IMR-90 (cell line): Measurements from ENCODE around the gene RHOT1. TPM values are rescaled to one million over a fixed set of nuclear protein-coding genes. Genes with fewer than 3 reads are reported as not detected.

Experiments
- ATAC-seq: fragments of 200-7000 bp; cut with Tn5 transposase; 2 replicates; pipeline ENCODE4 v1.9.1; 2020; ENCODE audit warnings: low read depth, mild to moderate bottlenecking, moderate library complexity
- BruUV-seq: library from RNA; stranded (reverse); fragments of 400-500 nt; replicated peaks from 2 replicates; lab custom pipeline; 2021; lab: Mats Ljungman, UMichigan
- CTCF ChIA-PET: fragments of 300-600 bp; formaldehyde crosslinking; extraction: SDS; loops from one replicate; lab custom pipeline; 2021; ENCODE audit warnings: antibody characterized with exemption; lab: Yijun Ruan, JAX
- POLR2A ChIA-PET: fragments of 300-600 bp; sonication (Branson Sonifier 250); formaldehyde crosslinking; loops from one replicate; lab custom pipeline; 2022; ENCODE audit warnings: antibody characterized with exemption; ENCODE audit not compliant: unreplicated experiment; lab: Charles Lee
- DNase-seq: peaks from one replicate; pipeline ENCODE4 v3.0.0; 2013
- H2AFZ ChIP-seq: replicated peaks from 2 replicates; pipeline ENCODE3; 2013; ENCODE audit warnings: low read length, mild to moderate bottlenecking; ENCODE audit not compliant: poor library complexity
- H2AK5ac ChIP-seq: 2 replicates; pipeline ENCODE4 v1.6.1; 2013; ENCODE audit warnings: low read depth, low read length, inconsistent platforms
- H2AK9ac ChIP-seq: replicated peaks from 2 replicates; pipeline ENCODE3; 2013; ENCODE audit warnings: mild to moderate bottlenecking, low read depth, low read length, moderate library complexity; ENCODE audit not compliant: poor library complexity
- H2BK120ac ChIP-seq: 2 replicates; pipeline ENCODE4 v1.6.1; 2013; ENCODE audit warnings: low read depth, low read length, inconsistent platforms
- H2BK15ac ChIP-seq: 3 replicates; pipeline ENCODE4 v1.6.1; 2013; ENCODE audit warnings: low read depth, low read length, inconsistent platforms
- H2BK20ac ChIP-seq: 2 replicates; pipeline ENCODE4 v1.6.1; 2013; ENCODE audit warnings: low read depth, mild to moderate bottlenecking, inconsistent platforms, low read length, moderate library complexity
- H2BK5ac ChIP-seq: 2 replicates; pipeline ENCODE4 v1.6.1; 2013; ENCODE audit warnings: mild to moderate bottlenecking, low read depth, low read length, inconsistent platforms; ENCODE audit not compliant: poor library complexity, severe bottlenecking
- H3K14ac ChIP-seq: replicated peaks from 2 replicates; pipeline ENCODE4 v1.6.1; 2013; ENCODE audit warnings: low read depth, low read length, inconsistent platforms
- H3K18ac ChIP-seq: 2 replicates; pipeline ENCODE4 v1.6.1; 2013; ENCODE audit warnings: low read depth, low read length, control low read depth
- H3K23ac ChIP-seq: 2 replicates; pipeline ENCODE4 v1.6.1; 2013; ENCODE audit warnings: low read depth, low read length, inconsistent platforms
- H3K27ac ChIP-seq: 2 replicates; pipeline ENCODE4 v1.5.1; 2013; ENCODE audit warnings: mild to moderate bottlenecking, control low read depth, low read length; ENCODE audit not compliant: insufficient read depth
- H3K27me3 ChIP-seq: 2 replicates; pipeline ENCODE4 v1.6.1; 2013; ENCODE audit warnings: low read length; ENCODE audit not compliant: control insufficient read depth, insufficient read depth
- H3K36me3 ChIP-seq: 2 replicates; pipeline ENCODE4 v1.6.1; 2013; ENCODE audit warnings: low read length, mixed read lengths; ENCODE audit not compliant: control insufficient read depth, insufficient read depth
- H3K4ac ChIP-seq: 2 replicates; pipeline ENCODE4 v1.6.1; 2013; ENCODE audit warnings: low read depth, low read length, inconsistent platforms
- H3K4me1 ChIP-seq: 2 replicates; pipeline ENCODE4 v1.6.1; 2013; ENCODE audit warnings: low read length, mixed read lengths; ENCODE audit not compliant: control insufficient read depth, insufficient read depth
- H3K4me2 ChIP-seq: 2 replicates; pipeline ENCODE4 v1.6.1; 2013; ENCODE audit warnings: low read depth, mild to moderate bottlenecking, control low read depth, low read length, moderate library complexity
- H3K4me3 ChIP-seq: 2 replicates; pipeline ENCODE4 v1.5.1; 2013; ENCODE audit warnings: low read depth, mild to moderate bottlenecking, control low read depth, low read length, moderate library complexity; ENCODE audit not compliant: insufficient read depth
- H3K56ac ChIP-seq: 2 replicates; pipeline ENCODE4 v1.6.1; 2013; ENCODE audit warnings: low read length, inconsistent platforms; ENCODE audit not compliant: insufficient read depth; ENCODE audit errors: extremely low read depth
- H3K79me1 ChIP-seq, 2 experiments: 2 replicates each; pipeline ENCODE4 v1.6.1; 2013; ENCODE audit warnings: low read length in 2 of 2, inconsistent platforms in 1 of 2, low read depth in 1 of 2
- H3K9ac ChIP-seq: 2 replicates; pipeline ENCODE4 v1.6.1; 2013; ENCODE audit warnings: low read depth, low read length, control low read depth
- H3K9me1 ChIP-seq: 2 replicates; pipeline ENCODE4 v1.6.1; 2013; ENCODE audit warnings: low read length, inconsistent platforms; ENCODE audit not compliant: insufficient read depth
- H3K9me3 ChIP-seq: 2 replicates; pipeline ENCODE4 v1.6.1; 2013; ENCODE audit warnings: low read length; ENCODE audit not compliant: control insufficient read depth, insufficient read depth
- H4K20me1 ChIP-seq: 2 replicates; pipeline ENCODE4 v1.6.1; 2013; ENCODE audit warnings: low read length, inconsistent platforms; ENCODE audit not compliant: insufficient read depth
- H4K5ac ChIP-seq: 2 replicates; pipeline ENCODE4 v1.6.1; 2013; ENCODE audit warnings: mild to moderate bottlenecking, low read depth, low read length, control low read depth
- H4K8ac ChIP-seq, 2 experiments: 2 replicates each; pipeline ENCODE4 v1.6.1; 2013; ENCODE audit warnings: low read depth in 2 of 2, low read length in 2 of 2, control low read depth in 1 of 2, inconsistent platforms in 1 of 2
- H4K91ac ChIP-seq: 2 replicates; pipeline ENCODE4 v1.6.1; 2013; ENCODE audit warnings: low read depth, low read length, inconsistent platforms; ENCODE audit not compliant: insufficient read depth
- BHLHE40 ChIP-seq: fragments of 150-350 bp; IDR thresholded peaks from 2 replicates; pipeline ENCODE4 v1.6.1; 2016; ENCODE audit warnings: mild to moderate bottlenecking, low read depth, low read length
- CEBPB ChIP-seq: IDR thresholded peaks from 2 replicates; pipeline ENCODE4 v1.6.1; 2012; ENCODE audit warnings: low read depth, low read length, improper control_type of control experiment
- FOS ChIP-seq: fragments of 150-350 bp; IDR thresholded peaks from 2 replicates; pipeline ENCODE4 v1.6.1; 2016; ENCODE audit warnings: low read depth, low read length
- MAFK ChIP-seq: IDR thresholded peaks from 2 replicates; pipeline ENCODE4 v1.6.1; 2012; ENCODE audit warnings: low read depth, low read length, improper control_type of control experiment
- MAZ ChIP-seq: IDR thresholded peaks from 2 replicates; pipeline ENCODE4 v1.6.1; 2012; ENCODE audit warnings: low read depth, mild to moderate bottlenecking, low read length, improper control_type of control experiment, moderate library complexity, borderline replicate concordance
- MXI1 ChIP-seq: IDR thresholded peaks from 2 replicates; pipeline ENCODE4 v1.6.1; 2012; ENCODE audit warnings: low read depth, mild to moderate bottlenecking, low read length, moderate library complexity, borderline replicate concordance
- NFE2L2 ChIP-seq: fragments of 150-350 bp; IDR thresholded peaks from 2 replicates; pipeline ENCODE4 v1.6.1; 2016; ENCODE audit warnings: low read depth, mild to moderate bottlenecking, low read length
- RAD21 ChIP-seq: IDR thresholded peaks from 2 replicates; pipeline ENCODE4 v1.6.1; 2012; ENCODE audit warnings: low read length, improper control_type of control experiment
- RCOR1 ChIP-seq: IDR thresholded peaks from 2 replicates; pipeline ENCODE4 v1.6.1; 2012; ENCODE audit warnings: mild to moderate bottlenecking, low read length, improper control_type of control experiment; ENCODE audit not compliant: insufficient replicate concordance
- RFX5 ChIP-seq: IDR thresholded peaks from 2 replicates; pipeline ENCODE4 v1.8.0; 2012; ENCODE audit warnings: low read depth, mild to moderate bottlenecking, low read length, moderate library complexity
- WGBS, 2 experiments: methylation state at CpG; one replicate each; pipeline versions ENCODE4 v1.1.5 to v1.1.7; 2013; ENCODE audit warnings: missing lambda C conversion rate in 2 of 2; ENCODE audit not compliant: insufficient read length in 1 of 2; ENCODE audit errors: extremely low coverage in 2 of 2; 5-methylcytosine and 5-hydroxymethylcytosine counted together
- dilution Hi-C: fragments of 300-500 bp; cut with HindIII; formaldehyde crosslinking; loops from one replicate; pipeline ENCODE4 v1.14.3; 2018; ENCODE audit warnings: low sequenced_read_pairs; ENCODE audit not compliant: unreplicated experiment
- in situ Hi-C: fragments of 300-500 bp; cut with MboI; formaldehyde crosslinking; loops from 3 replicates; pipeline ENCODE4 v1.14.3; 2019; ENCODE audit warnings: low sequenced_read_pairs, inconsistent platforms, mixed read lengths
- intact Hi-C: fragments of 100-400 bp; cut with micrococcal nuclease; formaldehyde crosslinking; loops from 2 replicates; pipeline ENCODE4 v1.10.0; 2022
- polyA plus RNA-seq, 3 experiments: library from polyadenylated mRNA; depleted of rRNA; stranded (reverse); fragments of >200 nt; gene quantifications; 2 replicates each; pipeline ENCODE4 v1.2.3, GENCODE V29; 2012; ENCODE audit warnings: low replicate concordance in 1 of 3
- total RNA-seq: library from RNA; depleted of rRNA; stranded (reverse); fragments of >200 nt; gene quantifications from 2 replicates; pipeline ENCODE4 v1.2.3, GENCODE V29; 2012
- TF ChIP-seq, protein P1 (sequence below): fragments of 150-350 bp; IDR thresholded peaks from 2 replicates; pipeline ENCODE4 v1.6.1; 2016; ENCODE audit warnings: low read depth, mild to moderate bottlenecking, low read length, moderate library complexity, borderline replicate concordance
- TF ChIP-seq, protein P2 (sequence below): conservative IDR thresholded peaks from 2 replicates; pipeline ENCODE4 v1.5.1; 2012; ENCODE audit warnings: mild to moderate bottlenecking, low read depth, low read length, improper control_type of control experiment

RHOT1 gene
- total and polyA plus RNA-seq, 2 of the 4 experiments (the other 2 are of a cell fraction), result 27.4 to 27.6 TPM

DNA sequence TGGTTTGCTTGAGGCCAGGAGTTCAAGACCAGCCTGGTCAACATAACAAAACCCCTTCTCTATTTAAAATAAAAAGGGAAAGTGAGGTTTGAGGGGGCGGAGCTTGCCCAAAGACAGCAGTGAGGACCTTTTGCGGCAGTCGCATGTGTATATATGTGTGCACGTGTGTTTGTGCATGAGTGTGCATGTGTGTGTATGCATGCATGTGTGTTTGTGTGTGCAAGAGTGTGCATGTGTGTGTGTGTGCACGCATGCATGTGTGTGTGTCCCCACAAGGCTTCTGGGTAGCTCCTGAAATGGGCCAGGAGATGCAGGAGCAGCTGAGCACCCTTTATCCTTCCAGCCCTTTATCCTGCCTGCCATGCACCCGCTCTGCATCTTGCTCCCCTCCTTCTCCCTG lies 132.3 kb downstream of the RHOT1 start:
- H4K20me1 ChIP-seq, result peaks cover 3% of the 10 kb centered on the region
- H3K14ac ChIP-seq, result no peak overlapping the region
- peaks cover 7% of the 10 kb centered on the region for H3K4me1 ChIP-seq
- no peak overlapping the region for H3K23ac ChIP-seq
- no peak overlapping the region for H3K27ac ChIP-seq
- BruUV-seq, result no TSS peak
- in situ Hi-C loops, result no loop called here
- H3K9me3 ChIP-seq, result no peaks in the 10 kb centered on the region
- H3K9ac ChIP-seq, result no peak overlapping the region
- ChIA-PET CTCF (no interaction called here), POLR2A (no interaction called here)
- H2AFZ ChIP-seq, result peak overlapping the region; percentile 83
- H2BK15ac ChIP-seq, result no peak overlapping the region
- H4K5ac ChIP-seq, result no peak overlapping the region
- 0 out of 2 replicates have a peak overlapping the region, but pooled peaks have one; percentile 5 for H2BK20ac ChIP-seq
- no peak overlapping the region for H3K56ac ChIP-seq
- WGBS, 2 experiments, result 94% methylated on average over 4 of the region's 6 CpGs; no CpG with 5 or more reads in 1 of the 2 experiments
- H3K4me2 ChIP-seq, result no peak overlapping the region
- TF ChIP-seq CEBPB, result no peak
- TF ChIP-seq, protein P1, sequence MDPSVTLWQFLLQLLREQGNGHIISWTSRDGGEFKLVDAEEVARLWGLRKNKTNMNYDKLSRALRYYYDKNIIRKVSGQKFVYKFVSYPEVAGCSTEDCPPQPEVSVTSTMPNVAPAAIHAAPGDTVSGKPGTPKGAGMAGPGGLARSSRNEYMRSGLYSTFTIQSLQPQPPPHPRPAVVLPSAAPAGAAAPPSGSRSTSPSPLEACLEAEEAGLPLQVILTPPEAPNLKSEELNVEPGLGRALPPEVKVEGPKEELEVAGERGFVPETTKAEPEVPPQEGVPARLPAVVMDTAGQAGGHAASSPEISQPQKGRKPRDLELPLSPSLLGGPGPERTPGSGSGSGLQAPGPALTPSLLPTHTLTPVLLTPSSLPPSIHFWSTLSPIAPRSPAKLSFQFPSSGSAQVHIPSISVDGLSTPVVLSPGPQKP, result no peak
- no peak for TF ChIP-seq MXI1
- TF ChIP-seq MAFK, result no peak
- TF ChIP-seq FOS, result no peak
- no peak for TF ChIP-seq BHLHE40
- no peak for TF ChIP-seq RCOR1
- no peak for TF ChIP-seq RFX5
- TF ChIP-seq MAZ, result no peak
- TF ChIP-seq RAD21, result no peak
- no peak for TF ChIP-seq NFE2L2
- TF ChIP-seq, protein P2, sequence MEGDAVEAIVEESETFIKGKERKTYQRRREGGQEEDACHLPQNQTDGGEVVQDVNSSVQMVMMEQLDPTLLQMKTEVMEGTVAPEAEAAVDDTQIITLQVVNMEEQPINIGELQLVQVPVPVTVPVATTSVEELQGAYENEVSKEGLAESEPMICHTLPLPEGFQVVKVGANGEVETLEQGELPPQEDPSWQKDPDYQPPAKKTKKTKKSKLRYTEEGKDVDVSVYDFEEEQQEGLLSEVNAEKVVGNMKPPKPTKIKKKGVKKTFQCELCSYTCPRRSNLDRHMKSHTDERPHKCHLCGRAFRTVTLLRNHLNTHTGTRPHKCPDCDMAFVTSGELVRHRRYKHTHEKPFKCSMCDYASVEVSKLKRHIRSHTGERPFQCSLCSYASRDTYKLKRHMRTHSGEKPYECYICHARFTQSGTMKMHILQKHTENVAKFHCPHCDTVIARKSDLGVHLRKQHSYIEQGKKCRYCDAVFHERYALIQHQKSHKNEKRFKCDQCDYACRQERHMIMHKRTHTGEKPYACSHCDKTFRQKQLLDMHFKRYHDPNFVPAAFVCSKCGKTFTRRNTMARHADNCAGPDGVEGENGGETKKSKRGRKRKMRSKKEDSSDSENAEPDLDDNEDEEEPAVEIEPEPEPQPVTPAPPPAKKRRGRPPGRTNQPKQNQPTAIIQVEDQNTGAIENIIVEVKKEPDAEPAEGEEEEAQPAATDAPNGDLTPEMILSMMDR, result no peak
- H3K4me3 ChIP-seq, result no peak overlapping the region
- no peak overlapping the region for H4K91ac ChIP-seq
- H2BK120ac ChIP-seq, result no peak overlapping the region
- dilution Hi-C loops, result no loop called here
- ATAC-seq (no peak), DNase-seq (no peak)
- H2AK9ac ChIP-seq, result no peak overlapping the region
- H3K36me3 ChIP-seq, result no peaks in the 10 kb centered on the region
- no peak overlapping the region for H2AK5ac ChIP-seq
- intact Hi-C loops, result no loop called here
- no peak overlapping the region for H4K8ac ChIP-seq
- H3K9me1 ChIP-seq, result peaks cover 7% of the 10 kb centered on the region; the same call in 1 of the 2 replicates
- no peaks in the 10 kb centered on the region for H3K79me1 ChIP-seq
- H3K4ac ChIP-seq, result no peak overlapping the region
- no peak overlapping the region for H2BK5ac ChIP-seq
- no peak overlapping the region for H3K18ac ChIP-seq
- H3K27me3 ChIP-seq, result peaks cover 24% of the 10 kb centered on the region
